ENCODE results near the gene CSTF1.

CSTF1 gene

GRCh38 chr20:56412473-56412790 lies 20.0 kb downstream of the CSTF1 start:
- DNase-seq = no peak
- Histone ChIP-seq H3K4me1 (ENCODE audit: insufficient read depth, low read length) (no peaks in the 10 kb centered on the region), H3K27me3 (ENCODE audit: insufficient read depth, low read length, poor library complexity) (no peaks in the 10 kb centered on the region), H3K27ac (ENCODE audit: low read length) (no peak overlapping the region), H3K4me3 (ENCODE audit: low read depth in 1 of 2, low read length in 2 of 2) (no peak overlapping the region), H3K9me3 (ENCODE audit: insufficient read depth, low read length, severe bottlenecking) (no peaks in the 10 kb centered on the region), H3K9ac (ENCODE audit: low read depth, low read length) (no peak overlapping the region), H2AFZ (ENCODE audit: low read depth, low read length) (no peak overlapping the region), H4K20me1 (ENCODE audit: insufficient read depth, low read length) (peaks cover 2% of the 10 kb centered on the region), H3K79me2 (ENCODE audit: insufficient read depth, low read length) (no peaks in the 10 kb centered on the region), H3K36me3 (ENCODE audit: insufficient read depth, low read length) (peaks cover 9% of the 10 kb centered on the region), H3K4me2 (ENCODE audit: insufficient read depth, low read length) (no peak overlapping the region)
- no peak for ATAC-seq (ENCODE audit: insufficient read depth, low read depth)
- TF ChIP-seq EZH2 (IDR thresholded peaks at IDR 0.05; ENCODE audit: borderline replicate concordance, low read depth, low read length, severe bottlenecking) (no peak), CTCF (IDR thresholded peaks at IDR 0.05; ENCODE audit: borderline replicate concordance, extremely low read depth, low read length, poor library complexity, severe bottlenecking) (no peak)

- Histone ChIP-seq H3K4me3 (ENCODE audit: low read depth in 1 of 2, low read length in 2 of 2) (no peak overlapping the region), H3K9ac (ENCODE audit: low read depth, low read length) (no peak overlapping the region), H3K27me3 (ENCODE audit: insufficient read depth, low read length, poor library complexity) (no peaks in the 10 kb centered on the region), H3K36me3 (ENCODE audit: insufficient read depth, low read length) (peaks cover 4% of the 10 kb centered on the region; the same call in 1 of the 2 replicates), H4K20me1 (ENCODE audit: insufficient read depth, low read length) (no peaks in the 10 kb centered on the region; the same call in 1 of the 2 replicates), H3K79me2 (ENCODE audit: insufficient read depth, low read length) (no peaks in the 10 kb centered on the region), H3K9me3 (ENCODE audit: insufficient read depth, low read length, severe bottlenecking) (no peaks in the 10 kb centered on the region), H2AFZ (ENCODE audit: low read depth, low read length) (no peak overlapping the region), H3K27ac (ENCODE audit: low read length) (no peak overlapping the region), H3K4me1 (ENCODE audit: insufficient read depth, low read length) (no peaks in the 10 kb centered on the region), H3K4me2 (ENCODE audit: insufficient read depth, low read length) (no peak overlapping the region)
- no peak for TF ChIP-seq EZH2 (IDR thresholded peaks at IDR 0.05; ENCODE audit: borderline replicate concordance, low read depth, low read length, severe bottlenecking)
- no peak for DNase-seq
- no peak for ATAC-seq (ENCODE audit: insufficient read depth, low read depth)
These were observed 20.5 kb downstream of the CSTF1 start for GRCh38 chr20:56412949-56413348.

GRCh38 chr20:56414842-56415765 lies 22.7 kb downstream of the CSTF1 start:
- no peak overlapping the region for H3K4me3 ChIP-seq (ENCODE audit: low read depth in 1 of 2, low read length in 2 of 2)
- no peak overlapping the region for H3K9ac ChIP-seq (ENCODE audit: low read depth, low read length)
- H3K4me2 ChIP-seq (ENCODE audit: insufficient read depth, low read length) = no peak overlapping the region
- no peaks in the 10 kb centered on the region for H3K79me2 ChIP-seq (ENCODE audit: insufficient read depth, low read length)
- H3K36me3 ChIP-seq (ENCODE audit: insufficient read depth, low read length) = no peaks in the 10 kb centered on the region
- no peak overlapping the region for H2AFZ ChIP-seq (ENCODE audit: low read depth, low read length)
- H3K27me3 ChIP-seq (ENCODE audit: insufficient read depth, low read length, poor library complexity) = no peaks in the 10 kb centered on the region
- no peaks in the 10 kb centered on the region for H3K4me1 ChIP-seq (ENCODE audit: insufficient read depth, low read length)
- no peaks in the 10 kb centered on the region; the same call in 1 of the 2 replicates for H4K20me1 ChIP-seq (ENCODE audit: insufficient read depth, low read length)
- DNase-seq (no peak), ATAC-seq (ENCODE audit: insufficient read depth, low read depth) (no peak)
- no peak for TF ChIP-seq CTCF (IDR thresholded peaks at IDR 0.05; ENCODE audit: borderline replicate concordance, extremely low read depth, low read length, poor library complexity, severe bottlenecking)
- no peak for TF ChIP-seq EZH2 (IDR thresholded peaks at IDR 0.05; ENCODE audit: borderline replicate concordance, low read depth, low read length, severe bottlenecking)
- H3K9me3 ChIP-seq (ENCODE audit: insufficient read depth, low read length, severe bottlenecking) = no peaks in the 10 kb centered on the region
- H3K27ac ChIP-seq (ENCODE audit: low read length) = no peak overlapping the region

- DNase-seq = no peak
- ATAC-seq (ENCODE audit: insufficient read depth, low read depth) = no peak
- Histone ChIP-seq H3K9me3 (ENCODE audit: insufficient read depth, low read length, severe bottlenecking) (no peaks in the 10 kb centered on the region), H3K4me2 (ENCODE audit: insufficient read depth, low read length) (no peak overlapping the region), H3K27me3 (ENCODE audit: insufficient read depth, low read length, poor library complexity) (no peaks in the 10 kb centered on the region), H3K36me3 (ENCODE audit: insufficient read depth, low read length) (no peaks in the 10 kb centered on the region), H4K20me1 (ENCODE audit: insufficient read depth, low read length) (no peaks in the 10 kb centered on the region; the same call in 1 of the 2 replicates), H3K4me3 (ENCODE audit: low read depth in 1 of 2, low read length in 2 of 2) (no peak overlapping the region), H3K9ac (ENCODE audit: low read depth, low read length) (no peak overlapping the region), H3K4me1 (ENCODE audit: insufficient read depth, low read length) (no peaks in the 10 kb centered on the region), H3K79me2 (ENCODE audit: insufficient read depth, low read length) (no peaks in the 10 kb centered on the region), H2AFZ (ENCODE audit: low read depth, low read length) (no peak overlapping the region), H3K27ac (ENCODE audit: low read length) (no peak overlapping the region)
- TF ChIP-seq EZH2 (IDR thresholded peaks at IDR 0.05; ENCODE audit: borderline replicate concordance, low read depth, low read length, severe bottlenecking) (no peak), CTCF (IDR thresholded peaks at IDR 0.05; ENCODE audit: borderline replicate concordance, extremely low read depth, low read length, poor library complexity, severe bottlenecking) (no peak)
These were observed 25.0 kb downstream of the CSTF1 start for GRCh38 chr20:56417402-56417801.
